GM23338 (cell line): ENCODE data around the gene LPP. TPM values are rescaled to one million over a fixed set of nuclear protein-coding genes. Genes with fewer than 3 reads are reported as not detected.

ENCODE experiments used
- ATAC-seq: fragments of 200-7000 bp; cut with Tn5 transposase; 3 replicates; pipeline ENCODE4 v1.9.1; 2020
- DNase-seq: peaks from one replicate; pipeline ENCODE4 v3.0.0-alpha.2; 2015; ENCODE audit warnings: low spot score
- H2AFZ ChIP-seq: fragments of 200-600 bp; sonication (generic); 2 replicates; pipeline ENCODE4 v1.8.0; 2016; ENCODE audit warnings: antibody characterized with exemption, mild to moderate bottlenecking, moderate library complexity
- H3F3A ChIP-seq: fragments of 200-600 bp; sonication (generic); replicated peaks from 2 replicates; pipeline ENCODE4 v1.8.0; 2017; ENCODE audit warnings: antibody characterized with exemption, mixed run types, low read depth
- H3K27ac ChIP-seq: fragments of 200-600 bp; sonication (generic); 2 replicates; pipeline ENCODE4 v1.6.1; 2016; ENCODE audit warnings: low read depth
- H3K27me3 ChIP-seq: fragments of 200-600 bp; sonication (generic); 2 replicates; pipeline ENCODE4 v1.8.0; 2016; ENCODE audit warnings: mild to moderate bottlenecking, mixed run types, moderate library complexity; ENCODE audit not compliant: insufficient read depth
- H3K36me3 ChIP-seq: fragments of 200-600 bp; sonication (generic); 2 replicates; pipeline ENCODE4 v1.8.0; 2016; ENCODE audit warnings: mild to moderate bottlenecking; ENCODE audit not compliant: insufficient read depth
- H3K4me1 ChIP-seq: fragments of 200-600 bp; sonication (generic); 2 replicates; pipeline ENCODE4 v1.8.0; 2016; ENCODE audit warnings: mild to moderate bottlenecking, moderate library complexity; ENCODE audit not compliant: insufficient read depth
- H3K4me2 ChIP-seq: fragments of 200-600 bp; sonication (generic); 2 replicates; pipeline ENCODE4 v1.7.1; 2017; ENCODE audit warnings: mixed run types
- H3K4me3 ChIP-seq: fragments of 200-600 bp; sonication (generic); 2 replicates; pipeline ENCODE4 v1.6.1; 2016; ENCODE audit warnings: mixed run types
- H3K79me2 ChIP-seq: fragments of 200-600 bp; sonication (generic); replicated peaks from 2 replicates; pipeline ENCODE4 v1.8.0; 2017; ENCODE audit warnings: mild to moderate bottlenecking; ENCODE audit not compliant: insufficient read depth
- H3K9me2 ChIP-seq: fragments of 200-600 bp; sonication (generic); 2 replicates; pipeline ENCODE4 v1.8.0; 2017; ENCODE audit not compliant: insufficient read depth
- H4K20me1 ChIP-seq: fragments of 200-600 bp; sonication (generic); replicated peaks from 2 replicates; pipeline ENCODE4 v1.8.0; 2017; ENCODE audit warnings: mild to moderate bottlenecking; ENCODE audit not compliant: insufficient read depth
- H3K27ac Mint-ChIP-seq: 2 replicates; pipeline ENCODE4 v1.8.0; 2020; ENCODE audit warnings: inconsistent platforms, mild to moderate bottlenecking, moderate library complexity, mixed read lengths
- H3K27me3 Mint-ChIP-seq: 3 replicates; pipeline ENCODE4 v1.8.0; 2022; ENCODE audit warnings: low read depth, mild to moderate bottlenecking, moderate library complexity, mixed read lengths, inconsistent platforms; ENCODE audit not compliant: insufficient read depth, poor library complexity
- H3K36me3 Mint-ChIP-seq: 3 replicates; pipeline ENCODE4 v1.8.0; 2021; ENCODE audit warnings: low read depth, mild to moderate bottlenecking, inconsistent platforms, moderate library complexity, mixed read lengths
- H3K4me1 Mint-ChIP-seq: 3 replicates; pipeline ENCODE4 v1.8.0; 2020; ENCODE audit warnings: mild to moderate bottlenecking, inconsistent platforms, mixed read lengths
- H3K4me3 Mint-ChIP-seq: 3 replicates; pipeline ENCODE4 v1.8.0; 2021; ENCODE audit warnings: moderate library complexity, mild to moderate bottlenecking, inconsistent platforms, mixed read lengths
- H3K9me3 Mint-ChIP-seq: 3 replicates; pipeline ENCODE4 v1.8.0; 2020; ENCODE audit warnings: moderate library complexity, mild to moderate bottlenecking, inconsistent platforms, mixed read lengths
- CREB1 ChIP-seq: fragments of 250-450 bp; sonication (Bioruptor Pico); IDR thresholded peaks from 2 replicates; pipeline ENCODE4 v1.5.0; 2020; ENCODE audit warnings: low read depth, mild to moderate bottlenecking, moderate library complexity
- CTCF ChIP-seq, 2 experiments: fragments of 200-600 bp in 1 of 2; sonication (generic) in 1 of 2; conservative IDR thresholded peaks; 2 replicates each; pipeline versions ENCODE4 v1.5.1 to v1.6.1; 2016 to 2017; ENCODE audit warnings: antibody characterized with exemption in 2 of 2, low read depth in 2 of 2, mild to moderate bottlenecking in 2 of 2, moderate library complexity in 1 of 2
- ETS1 ChIP-seq: IDR thresholded peaks from 2 replicates; pipeline ENCODE4 v1.6.1; 2016; ENCODE audit warnings: antibody characterized with exemption
- EZH2 ChIP-seq: fragments of 200-600 bp; sonication (generic); IDR thresholded peaks from one replicate; pipeline ENCODE4 v1.8.0; 2017; ENCODE audit warnings: antibody characterized with exemption, mild to moderate bottlenecking, low read depth; ENCODE audit not compliant: unreplicated experiment
- EZH2phosphoT487 ChIP-seq: fragments of 200-600 bp; sonication (generic); IDR thresholded peaks from one replicate; pipeline ENCODE4 v1.8.1; 2018; ENCODE audit warnings: antibody characterized with exemption; ENCODE audit not compliant: unreplicated experiment
- JUNB ChIP-seq: IDR thresholded peaks from one replicate; pipeline ENCODE4 v1.6.1; 2016; ENCODE audit warnings: antibody characterized with exemption; ENCODE audit not compliant: unreplicated experiment
- NANOG ChIP-seq: IDR thresholded peaks from 2 replicates; pipeline ENCODE4 v1.6.1; 2016; ENCODE audit warnings: antibody characterized with exemption, borderline replicate concordance
- POLR2AphosphoS5 ChIP-seq: IDR thresholded peaks from 2 replicates; pipeline ENCODE4 v1.6.1; 2016; ENCODE audit warnings: antibody characterized with exemption, low read depth
- REST ChIP-seq: IDR thresholded peaks from one replicate; pipeline ENCODE4 v1.6.1; 2018; ENCODE audit warnings: antibody characterized with exemption; ENCODE audit not compliant: unreplicated experiment
- STAT1 ChIP-seq: IDR thresholded peaks from one replicate; pipeline ENCODE4 v1.6.1; 2016; ENCODE audit warnings: antibody characterized with exemption; ENCODE audit not compliant: unreplicated experiment
- ZNF114 ChIP-seq: fragments of 250-450 bp; sonication (Bioruptor Pico); IDR thresholded peaks from 2 replicates; pipeline ENCODE4 v1.5.0; 2020; ENCODE audit warnings: mild to moderate bottlenecking, moderate library complexity
- ZNF331 ChIP-seq: fragments of 250-450 bp; sonication (Bioruptor Pico); IDR thresholded peaks from 2 replicates; pipeline ENCODE4 v1.5.0; 2020; ENCODE audit warnings: low read depth, mild to moderate bottlenecking, moderate library complexity
- ZNF462 ChIP-seq: fragments of 250-450 bp; sonication (Bioruptor Pico); IDR thresholded peaks from 2 replicates; pipeline ENCODE4 v1.5.0; 2020; ENCODE audit warnings: mild to moderate bottlenecking, moderate library complexity
- polyA plus RNA-seq: library from polyadenylated mRNA; unstranded; fragments of >200 nt; fragmentation: Nextera tagmentation; extraction: Ambion mirVana; gene quantifications from 2 replicates; pipeline ENCODE4 v1.2.1, GENCODE V29; 2016
- total RNA-seq: library from RNA; depleted of rRNA; stranded (reverse); fragments of >200 nt; shearing (Covaris generic); gene quantifications from 2 replicates; pipeline ENCODE4 v1.2.3, GENCODE V29; 2014

The LPP gene
- total and polyA plus RNA-seq, 2 experiments from 2014 or later, result 23.0 to 35.2 TPM

GRCh38 chr3:188171682-188172467 is 17.9 kb downstream of the LPP start:
- Histone ChIP-seq H3K27ac (no peak overlapping the region), H3K27me3 (no peaks in the 10 kb centered on the region), H3K9me2 (no peaks in the 10 kb centered on the region), H3K4me3 (no peak overlapping the region), H3F3A (no peaks in the 10 kb centered on the region), H3K4me2 (no peak overlapping the region), H4K20me1 (peaks cover 4% of the 10 kb centered on the region; the same call in 1 of the 2 replicates), H3K79me2 (peaks cover 82% of the 10 kb centered on the region), H2AFZ (no peak overlapping the region), H3K4me1 (peaks cover 13% of the 10 kb centered on the region), H3K36me3 (0 out of 2 replicates have a peak, but pooled peaks cover 4% of the 10 kb centered on the region)
- Mint-ChIP-seq H3K4me3 (no peak overlapping the region), H3K27me3 (peaks cover 3% of the 10 kb centered on the region), H3K9me3 (no peaks in the 10 kb centered on the region), H3K36me3 (no peaks in the 10 kb centered on the region; the same call in 2 of the 3 replicates), H3K27ac (no peak overlapping the region), H3K4me1 (peaks cover 35% of the 10 kb centered on the region)
- no peak for TF ChIP-seq JUNB
- no peak for TF ChIP-seq ZNF331 (CRISPR knock-in tag)
- no peak for TF ChIP-seq REST
- TF ChIP-seq NANOG, result no peak
- TF ChIP-seq EZH2, result no peak
- no peak for TF ChIP-seq EZH2phosphoT487
- TF ChIP-seq ETS1, result no peak
- no peak for TF ChIP-seq CREB1 (CRISPR knock-in tag)
- no peak for TF ChIP-seq POLR2AphosphoS5
- TF ChIP-seq STAT1, result no peak
- TF ChIP-seq ZNF462 (CRISPR knock-in tag), result no peak
- no peak for TF ChIP-seq ZNF114
- TF ChIP-seq CTCF (conservative IDR thresholded peaks at IDR 0.05; ENCODE audit: low read depth in 2 of 2), result no peak
- ATAC-seq (no peak), DNase-seq (no peak)
